C4-2B (cell line): ENCODE measurements around the gene SMIM35.

ENCODE experiments used
- H3K27ac ChIP-seq: fragments of 450-650 bp; 2 replicates; pipeline ENCODE4 v1.5.1; 2017
- ZFX ChIP-seq: fragments of 450-650 bp; IDR thresholded peaks from 2 replicates; pipeline ENCODE4 v1.6.1; 2017
- TF ChIP-seq, protein P1 (sequence below): fragments of 450-650 bp; conservative IDR thresholded peaks from 2 replicates; pipeline ENCODE4 v1.5.1; 2017; ENCODE audit warnings: mild to moderate bottlenecking

SMIM35 gene

DNA sequence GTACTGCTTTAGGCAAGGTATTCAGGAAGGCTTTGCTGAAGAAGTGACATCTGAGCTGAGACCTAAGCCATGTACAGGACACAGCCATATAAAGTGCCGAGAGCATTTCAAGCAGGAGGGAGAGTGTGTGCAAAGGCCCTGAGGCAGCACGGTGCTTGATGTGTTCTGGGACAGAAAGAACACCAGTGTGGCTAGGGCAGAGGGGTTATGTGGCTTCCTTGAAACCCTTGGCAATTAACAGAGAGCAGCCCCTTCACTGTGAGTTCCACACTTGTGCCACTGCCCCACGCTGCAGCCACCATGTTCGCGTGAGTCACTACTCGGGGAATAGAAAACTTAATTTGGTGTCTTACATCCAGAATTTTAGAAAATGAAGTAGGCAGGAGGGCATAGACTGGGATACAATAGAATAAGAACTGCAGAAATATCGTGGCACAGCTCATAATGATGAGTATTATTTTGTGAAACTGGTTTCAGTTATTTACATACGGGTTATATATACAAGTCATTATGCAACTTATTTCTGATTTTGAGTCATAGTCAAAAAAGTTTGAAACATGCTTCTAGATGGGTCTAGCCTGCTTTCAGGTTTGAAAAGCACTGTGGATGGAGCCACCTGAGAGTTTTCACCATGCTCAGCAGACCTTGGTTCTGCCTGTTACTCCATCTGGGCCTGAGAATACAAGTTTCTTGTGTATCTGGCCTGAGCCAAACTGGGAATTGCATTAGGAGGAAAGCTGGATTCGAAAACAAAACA, 88.8 kb downstream of the SMIM35 start:
- no peak for TF ChIP-seq ZFX
- no peak overlapping the region for H3K27ac ChIP-seq

DNA sequence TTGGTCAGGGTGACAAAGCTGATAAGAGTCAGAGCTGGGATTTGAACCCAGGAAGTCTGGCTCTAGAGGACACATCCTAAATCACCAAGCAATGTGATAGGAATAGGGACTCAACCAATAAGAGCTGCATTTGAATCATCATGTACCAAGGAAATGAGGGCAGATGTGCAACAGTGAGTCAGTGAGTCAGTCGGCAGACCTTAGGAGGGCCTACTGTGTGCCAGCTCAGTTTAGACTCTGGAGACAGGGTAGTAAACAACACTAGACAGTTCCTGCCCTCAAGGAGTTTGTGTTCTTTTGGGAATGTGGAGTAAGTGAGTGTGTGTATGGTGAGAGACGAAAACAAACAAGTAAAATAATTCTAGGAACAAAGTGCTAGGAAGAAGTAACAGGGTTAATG, 89.4 kb downstream of the SMIM35 start:
- no peak overlapping the region for H3K27ac ChIP-seq

DNA sequence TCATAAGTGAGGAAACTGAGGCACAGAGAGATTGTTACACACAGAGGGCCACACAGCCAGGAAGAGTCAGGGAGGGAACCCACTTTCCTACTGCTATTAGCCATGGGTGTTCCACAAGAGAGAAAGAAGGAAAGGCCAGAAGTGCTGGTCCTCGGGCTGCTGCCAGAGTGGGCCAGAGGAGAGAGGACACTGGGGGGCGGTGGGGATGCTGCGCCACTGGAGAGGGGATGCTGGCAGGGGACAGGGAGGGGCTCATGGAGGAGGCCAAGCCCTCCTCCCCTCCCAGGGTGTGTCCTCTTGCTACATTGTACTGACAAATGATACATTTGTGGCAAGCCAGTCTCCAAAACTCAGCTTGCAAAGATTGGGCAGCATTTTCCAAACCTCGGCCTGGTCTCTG, 90.7 kb downstream of the SMIM35 start:
- no peak overlapping the region for H3K27ac ChIP-seq
- TF ChIP-seq ZFX, result no peak
- TF ChIP-seq, protein P1, sequence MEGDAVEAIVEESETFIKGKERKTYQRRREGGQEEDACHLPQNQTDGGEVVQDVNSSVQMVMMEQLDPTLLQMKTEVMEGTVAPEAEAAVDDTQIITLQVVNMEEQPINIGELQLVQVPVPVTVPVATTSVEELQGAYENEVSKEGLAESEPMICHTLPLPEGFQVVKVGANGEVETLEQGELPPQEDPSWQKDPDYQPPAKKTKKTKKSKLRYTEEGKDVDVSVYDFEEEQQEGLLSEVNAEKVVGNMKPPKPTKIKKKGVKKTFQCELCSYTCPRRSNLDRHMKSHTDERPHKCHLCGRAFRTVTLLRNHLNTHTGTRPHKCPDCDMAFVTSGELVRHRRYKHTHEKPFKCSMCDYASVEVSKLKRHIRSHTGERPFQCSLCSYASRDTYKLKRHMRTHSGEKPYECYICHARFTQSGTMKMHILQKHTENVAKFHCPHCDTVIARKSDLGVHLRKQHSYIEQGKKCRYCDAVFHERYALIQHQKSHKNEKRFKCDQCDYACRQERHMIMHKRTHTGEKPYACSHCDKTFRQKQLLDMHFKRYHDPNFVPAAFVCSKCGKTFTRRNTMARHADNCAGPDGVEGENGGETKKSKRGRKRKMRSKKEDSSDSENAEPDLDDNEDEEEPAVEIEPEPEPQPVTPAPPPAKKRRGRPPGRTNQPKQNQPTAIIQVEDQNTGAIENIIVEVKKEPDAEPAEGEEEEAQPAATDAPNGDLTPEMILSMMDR, result no peak

More for the DNA sequence above, 89.4 kb downstream of the SMIM35 start:
- TF ChIP-seq ZFX, result no peak
- TF ChIP-seq, protein P1, result no peak

GRCh38 chr11:117995472-117995871, 91.3 kb downstream of the SMIM35 start:
- TF ChIP-seq ZFX, result no peak
- TF ChIP-seq, protein P1, result no peak
- no peak overlapping the region for H3K27ac ChIP-seq

GRCh38 chr11:117993988-117994745, 92.6 kb downstream of the SMIM35 start:
- H3K27ac ChIP-seq, result no peak overlapping the region
- no peak for TF ChIP-seq ZFX
- TF ChIP-seq, protein P1, result no peak

DNA sequence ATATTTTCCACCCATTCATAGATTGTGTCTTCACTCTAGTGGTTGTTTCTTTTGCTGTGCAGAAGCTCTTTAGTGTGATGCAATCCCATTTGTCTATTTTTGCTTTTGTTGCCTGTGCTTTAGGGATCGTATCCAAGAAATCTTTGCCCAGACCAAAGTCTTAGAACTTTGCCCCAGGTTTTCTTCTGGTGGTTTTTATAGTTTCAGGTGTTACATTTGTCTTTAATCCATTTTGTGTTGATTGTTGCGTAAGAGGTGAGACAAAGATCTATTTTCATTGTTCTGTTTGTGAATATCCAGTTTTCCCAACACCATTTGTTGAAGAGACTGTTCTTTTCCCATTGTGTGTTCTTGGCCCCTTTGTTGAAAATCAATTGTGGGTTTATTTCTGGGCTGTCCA, 94.1 kb downstream of the SMIM35 start:
- H3K27ac ChIP-seq, result no peak overlapping the region
- TF ChIP-seq, protein P1, result no peak
- no peak for TF ChIP-seq ZFX

DNA sequence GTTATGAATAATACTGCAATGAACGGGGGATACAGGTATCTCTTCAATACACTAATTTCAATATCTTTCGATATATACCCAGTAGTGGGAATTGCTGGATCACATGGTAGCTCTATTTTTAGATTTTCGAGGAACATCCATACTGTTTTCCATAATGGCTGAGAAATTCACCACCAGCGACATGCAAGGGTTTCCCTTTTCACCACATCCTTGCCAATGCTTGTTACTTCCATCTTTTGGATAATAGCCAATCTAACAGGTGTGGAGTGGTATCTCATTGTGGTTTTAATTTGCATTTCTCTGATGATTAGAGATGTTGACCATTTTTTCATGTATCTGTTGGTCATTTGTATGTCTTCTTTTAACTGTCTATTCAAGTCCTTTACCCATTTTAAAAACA, 94.6 kb downstream of the SMIM35 start:
- TF ChIP-seq ZFX, result no peak
- TF ChIP-seq, protein P1, result no peak

More for the DNA sequence above, 94.6 kb downstream of the SMIM35 start:
- no peak overlapping the region for H3K27ac ChIP-seq
